Measurements from ENCODE around the gene PYGM. TPM values are rescaled to one million over a fixed set of nuclear protein-coding genes. Genes with fewer than 3 reads are reported as not detected.

PYGM gene
- total RNA-seq, 2 experiments from 2014 or later: 2.2 TPM

DNA sequence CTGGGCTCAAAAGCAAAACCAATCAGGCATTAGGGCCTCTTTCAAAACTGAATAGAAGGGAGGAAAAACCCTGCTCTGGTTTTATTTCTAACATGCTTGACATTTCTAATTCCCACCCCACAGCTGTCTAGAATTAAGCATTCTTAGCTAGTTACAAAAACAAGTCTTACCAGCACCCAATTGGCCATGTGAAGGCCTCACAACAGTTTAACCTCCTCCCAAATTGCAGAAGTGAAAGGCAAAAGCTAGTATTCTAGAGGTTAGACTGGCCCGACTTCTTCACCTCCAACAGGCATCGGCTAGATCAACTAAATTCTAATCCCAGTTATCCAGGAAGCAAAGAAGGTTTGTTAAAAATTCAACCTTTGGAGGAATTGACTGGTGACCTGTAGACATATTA, 12.1 kb upstream of the PYGM start:
- intact Hi-C loops (cut with micrococcal nuclease; ENCODE audit: unreplicated experiment): loop anchor here (10.0 kb wide), 1 partner anchor 343 kb away; the partner anchor contains the start of genes TM7SF2 and ZNHIT2
- peaks cover 94% of the 10 kb centered on the region for H3K79me2 ChIP-seq (ENCODE audit: insufficient read depth, low read depth, low read length)
- peak overlapping the region; percentile 84 for H3K27ac ChIP-seq (ENCODE audit: low read depth, low read length, poor library complexity, severe bottlenecking)
- H3K36me3 ChIP-seq (ENCODE audit: insufficient read depth, low read length): peaks cover 100% of the 10 kb centered on the region
- no TSS peak for BruUV-seq (replicated peaks)
- H3K4me3 ChIP-seq (ENCODE audit: low read depth, low read length, poor library complexity, severe bottlenecking): peak overlapping the region; percentile 47
- TF ChIP-seq, protein P1, sequence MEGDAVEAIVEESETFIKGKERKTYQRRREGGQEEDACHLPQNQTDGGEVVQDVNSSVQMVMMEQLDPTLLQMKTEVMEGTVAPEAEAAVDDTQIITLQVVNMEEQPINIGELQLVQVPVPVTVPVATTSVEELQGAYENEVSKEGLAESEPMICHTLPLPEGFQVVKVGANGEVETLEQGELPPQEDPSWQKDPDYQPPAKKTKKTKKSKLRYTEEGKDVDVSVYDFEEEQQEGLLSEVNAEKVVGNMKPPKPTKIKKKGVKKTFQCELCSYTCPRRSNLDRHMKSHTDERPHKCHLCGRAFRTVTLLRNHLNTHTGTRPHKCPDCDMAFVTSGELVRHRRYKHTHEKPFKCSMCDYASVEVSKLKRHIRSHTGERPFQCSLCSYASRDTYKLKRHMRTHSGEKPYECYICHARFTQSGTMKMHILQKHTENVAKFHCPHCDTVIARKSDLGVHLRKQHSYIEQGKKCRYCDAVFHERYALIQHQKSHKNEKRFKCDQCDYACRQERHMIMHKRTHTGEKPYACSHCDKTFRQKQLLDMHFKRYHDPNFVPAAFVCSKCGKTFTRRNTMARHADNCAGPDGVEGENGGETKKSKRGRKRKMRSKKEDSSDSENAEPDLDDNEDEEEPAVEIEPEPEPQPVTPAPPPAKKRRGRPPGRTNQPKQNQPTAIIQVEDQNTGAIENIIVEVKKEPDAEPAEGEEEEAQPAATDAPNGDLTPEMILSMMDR (conservative IDR thresholded peaks at IDR 0.05; ENCODE audit: low read length): no peak
- POLR2A ChIA-PET: interaction anchor here (0.6 to 3.2 kb wide), 6 partner anchors 9 to 462 kb away, joined by 3 to 15 read pairs (median 4); partner anchors contain the start of gene RASGRP2
- peaks cover 83% of the 10 kb centered on the region for H4K20me1 ChIP-seq (ENCODE audit: insufficient read depth, low read length)
- no peak overlapping the region for H2AFZ ChIP-seq (ENCODE audit: low read length)
- CTCF ChIA-PET (ENCODE audit: unreplicated experiment): interaction anchor here (2.3 kb wide), 1 partner anchor 27 kb away, joined by 6 read pairs; the partner anchor contains the start of gene RASGRP2
- peaks cover 63% of the 10 kb centered on the region for H3K4me1 ChIP-seq (ENCODE audit: insufficient read depth, low read length, poor library complexity, severe bottlenecking)
- H3K9me2 ChIP-seq (ENCODE audit: insufficient read depth, low read length): no peaks in the 10 kb centered on the region
- H3K9me3 ChIP-seq (ENCODE audit: low read length): no peaks in the 10 kb centered on the region
- peak; percentile 63 for DNase-seq (ENCODE audit: low spot score)
- H3K4me2 ChIP-seq (ENCODE audit: low read length): peak overlapping the region; percentile 70

DNA sequence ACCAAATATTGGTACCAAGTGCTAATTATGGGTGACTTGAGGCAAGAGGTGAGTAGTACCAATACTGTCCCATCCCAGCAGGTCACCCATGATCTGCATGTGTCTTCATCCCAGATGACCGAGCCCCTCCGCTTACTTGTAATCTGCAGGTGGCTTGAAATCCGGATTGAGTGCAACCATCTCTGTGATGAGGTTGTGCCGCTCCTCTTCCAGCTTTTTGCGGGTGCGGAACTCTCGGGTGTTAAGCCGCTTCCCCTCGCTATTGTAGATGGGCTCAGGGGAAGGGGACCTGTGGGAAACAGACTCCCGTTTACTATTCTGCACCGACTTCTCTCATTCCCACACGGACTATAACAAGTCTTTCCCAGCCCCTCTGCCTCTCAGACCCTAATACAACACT, 10.3 kb upstream of the PYGM start:
- POLR2A ChIA-PET: interaction anchor here (3.2 kb wide), 1 partner anchor 7 kb away, joined by 15 read pairs; no protein-coding TSS in a partner anchor
- peaks cover 66% of the 10 kb centered on the region for H4K20me1 ChIP-seq (ENCODE audit: insufficient read depth, low read length)
- TF ChIP-seq, protein P1 (conservative IDR thresholded peaks at IDR 0.05; ENCODE audit: low read length): no peak
- TF ChIP-seq EZH2phosphoT487 (IDR thresholded peaks at IDR 0.05; ENCODE audit: borderline replicate concordance, low read depth, low read length): no peak

DNA sequence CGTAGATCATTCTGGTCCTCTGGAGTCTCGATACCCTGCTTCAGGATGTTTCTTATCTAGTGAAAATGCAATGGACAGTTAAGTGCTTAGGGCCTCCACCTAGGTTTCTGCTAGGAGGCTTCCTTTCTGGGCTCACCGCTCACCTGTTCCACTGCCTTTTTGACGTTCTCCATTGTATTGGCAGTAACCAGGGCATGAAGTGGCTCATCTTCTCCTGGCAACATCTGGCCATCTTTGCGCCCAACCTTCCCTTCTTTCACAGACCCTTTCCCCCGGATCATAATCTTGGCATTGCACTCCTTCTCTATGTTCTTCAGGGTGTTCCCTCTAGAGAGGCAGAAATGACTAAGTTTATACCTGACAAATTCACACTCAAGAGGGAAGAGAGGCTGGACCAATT, 9.5 kb upstream of the PYGM start:
- Histone ChIP-seq H3K4me3 (ENCODE audit: low read depth, low read length, poor library complexity, severe bottlenecking) (no peak overlapping the region), H3K9me3 (ENCODE audit: low read length) (no peaks in the 10 kb centered on the region), H3K27ac (ENCODE audit: low read depth, low read length, poor library complexity, severe bottlenecking) (no peak overlapping the region), H4K20me1 (ENCODE audit: insufficient read depth, low read length) (peaks cover 67% of the 10 kb centered on the region), H3K36me3 (ENCODE audit: insufficient read depth, low read length) (peaks cover 99% of the 10 kb centered on the region), H3K4me2 (ENCODE audit: low read length) (no peak overlapping the region), H3K4me1 (ENCODE audit: insufficient read depth, low read length, poor library complexity, severe bottlenecking) (peaks cover 50% of the 10 kb centered on the region), H2AFZ (ENCODE audit: low read length) (no peak overlapping the region), H3K79me2 (ENCODE audit: insufficient read depth, low read depth, low read length) (peaks cover 72% of the 10 kb centered on the region), H3K9me2 (ENCODE audit: insufficient read depth, low read length) (no peaks in the 10 kb centered on the region)
- POLR2A ChIA-PET: no interaction called here
- DNase-seq (ENCODE audit: low spot score): no peak
- no TSS peak for BruUV-seq (replicated peaks)
- CTCF ChIA-PET (ENCODE audit: unreplicated experiment): no interaction called here
- intact Hi-C loops (cut with micrococcal nuclease; ENCODE audit: unreplicated experiment): no loop called here
- TF ChIP-seq, protein P1 (conservative IDR thresholded peaks at IDR 0.05; ENCODE audit: low read length): no peak
- no peak for TF ChIP-seq EZH2phosphoT487 (IDR thresholded peaks at IDR 0.05; ENCODE audit: borderline replicate concordance, low read depth, low read length)

More for the DNA sequence above, 10.3 kb upstream of the PYGM start:
- no peaks in the 10 kb centered on the region for H3K9me3 ChIP-seq (ENCODE audit: low read length)
- no peak overlapping the region for H3K4me3 ChIP-seq (ENCODE audit: low read depth, low read length, poor library complexity, severe bottlenecking)
- peaks cover 77% of the 10 kb centered on the region for H3K79me2 ChIP-seq (ENCODE audit: insufficient read depth, low read depth, low read length)
- H2AFZ ChIP-seq (ENCODE audit: low read length): no peak overlapping the region
- no peaks in the 10 kb centered on the region for H3K9me2 ChIP-seq (ENCODE audit: insufficient read depth, low read length)
- peaks cover 50% of the 10 kb centered on the region for H3K4me1 ChIP-seq (ENCODE audit: insufficient read depth, low read length, poor library complexity, severe bottlenecking)
- no peak overlapping the region for H3K27ac ChIP-seq (ENCODE audit: low read depth, low read length, poor library complexity, severe bottlenecking)
- no peak overlapping the region for H3K4me2 ChIP-seq (ENCODE audit: low read length)
- intact Hi-C loops (cut with micrococcal nuclease; ENCODE audit: unreplicated experiment): loop anchor here (10.0 kb wide), 1 partner anchor 345 kb away; the partner anchor contains the start of genes TM7SF2 and ZNHIT2
- H3K36me3 ChIP-seq (ENCODE audit: insufficient read depth, low read length): peaks cover 99% of the 10 kb centered on the region
- no peak for DNase-seq (ENCODE audit: low spot score)
- CTCF ChIA-PET (ENCODE audit: unreplicated experiment): interaction anchor here (1.7 kb wide), 1 partner anchor 23 kb away, joined by 5 read pairs; no protein-coding TSS in a partner anchor
- BruUV-seq (replicated peaks): no TSS peak

All from OCI-LY7 (cell line).